SK-N-MC (cell line): ENCODE results near the gene PHACTR4.

Experiments used
- EZH2 ChIP-seq: fragments of 200-600 bp; sonication (generic); IDR thresholded peaks from one replicate; pipeline ENCODE4 v1.6.1; 2017; ENCODE audit warnings: antibody characterized with exemption
- FOXP2 ChIP-seq: optimal IDR thresholded peaks from 2 replicates; pipeline ENCODE3; 2011; ENCODE audit warnings: mild to moderate bottlenecking, moderate library complexity; ENCODE audit not compliant: insufficient read depth; ENCODE audit errors: extremely low read length, control extremely low read depth
- POLR2AphosphoS5 ChIP-seq: IDR thresholded peaks from 2 replicates; pipeline ENCODE4 v1.6.1; 2012; ENCODE audit warnings: mild to moderate bottlenecking, low read depth, low read length, borderline replicate concordance

GRCh38 chr1:28365864-28366263 is 3.7 kb upstream of the PHACTR4 start:
- TF ChIP-seq POLR2AphosphoS5 (no peak), EZH2 (no peak), FOXP2 (no peak)
